Hematopoietic multipotent progenitor cell treated with erythropoietin and hydrocortisone succinate and interleukin-3 and kit ligand, for 6 days (in vitro differentiated cells): Measurements from ENCODE around the gene FRMD4A.

Experiments
- DNase-seq: peaks from one replicate; pipeline ENCODE4 v3.0.0-alpha.2; 2015

Gene FRMD4A

GRCh38 chr10:14182781-14183180, 147.9 kb downstream of the FRMD4A start:
- no peak for DNase-seq

DNA sequence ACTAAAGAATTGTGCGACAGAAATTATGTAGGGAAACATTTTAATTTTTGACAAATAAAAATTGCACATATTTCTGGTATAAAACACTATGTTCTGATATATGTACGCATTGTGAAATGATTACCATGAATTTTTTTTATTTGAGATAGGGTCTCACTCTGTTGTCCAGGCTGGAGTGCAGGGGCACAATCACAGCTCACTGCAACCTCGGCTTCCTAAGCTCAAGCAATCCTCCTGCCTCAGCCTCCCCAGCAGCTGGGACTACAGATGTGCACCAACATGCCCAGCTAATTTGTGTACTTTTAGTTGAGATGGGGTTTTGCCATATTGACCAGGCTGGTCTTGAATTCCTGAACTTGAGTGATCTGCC, 149.2 kb downstream of the FRMD4A start:
- no peak for DNase-seq

DNA sequence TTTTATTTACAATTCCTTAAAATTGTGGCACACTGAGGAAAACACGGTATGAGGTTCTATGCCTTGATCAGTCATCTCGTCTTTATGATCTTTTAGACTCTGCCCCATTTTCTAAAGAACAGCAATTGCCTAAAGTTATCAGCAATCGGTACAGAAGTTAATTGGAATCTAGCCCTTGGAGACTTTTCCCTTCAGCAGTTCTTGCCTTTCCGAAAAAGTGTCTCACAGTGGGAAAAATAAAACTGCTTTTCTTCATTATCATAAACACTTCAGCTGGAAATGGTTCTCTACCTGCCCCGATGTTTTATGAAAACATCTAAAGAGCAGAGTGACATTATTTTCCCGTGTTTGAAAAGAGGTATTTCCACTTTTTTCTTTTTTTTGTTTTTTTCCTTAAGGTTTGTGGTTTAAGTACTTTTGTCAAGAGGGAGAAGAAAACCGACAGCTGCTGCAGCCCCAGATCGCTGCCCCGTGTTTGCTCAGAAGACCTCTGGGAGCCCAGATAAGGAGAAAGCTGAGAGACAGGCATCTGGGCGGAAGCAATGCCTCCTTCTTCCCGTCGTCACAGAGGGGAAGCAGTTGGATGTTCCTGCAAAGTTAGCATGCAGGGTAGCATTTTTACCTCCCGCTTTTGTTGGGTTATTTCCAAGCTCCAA, 149.7 kb downstream of the FRMD4A start:
- DNase-seq: peak; percentile 73

DNA sequence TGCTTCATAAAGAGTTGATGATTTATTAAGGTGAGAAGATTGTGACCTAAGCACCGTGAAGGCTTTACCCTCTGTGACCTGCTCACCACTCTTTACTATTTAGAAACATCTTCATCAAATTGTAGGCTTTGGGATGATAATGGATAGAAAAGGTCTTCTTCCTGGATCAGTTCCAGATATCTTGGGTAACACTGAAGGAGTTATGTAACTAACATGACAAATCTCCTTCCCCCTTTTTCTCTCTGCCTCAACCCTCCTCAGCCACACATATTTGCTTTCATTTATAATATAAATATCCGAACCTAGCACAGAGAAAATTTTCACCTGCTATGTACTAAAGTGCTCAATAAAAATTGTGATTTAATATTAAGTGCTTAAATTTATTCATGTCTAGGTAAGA, 151.5 kb downstream of the FRMD4A start:
- no peak for DNase-seq

DNA sequence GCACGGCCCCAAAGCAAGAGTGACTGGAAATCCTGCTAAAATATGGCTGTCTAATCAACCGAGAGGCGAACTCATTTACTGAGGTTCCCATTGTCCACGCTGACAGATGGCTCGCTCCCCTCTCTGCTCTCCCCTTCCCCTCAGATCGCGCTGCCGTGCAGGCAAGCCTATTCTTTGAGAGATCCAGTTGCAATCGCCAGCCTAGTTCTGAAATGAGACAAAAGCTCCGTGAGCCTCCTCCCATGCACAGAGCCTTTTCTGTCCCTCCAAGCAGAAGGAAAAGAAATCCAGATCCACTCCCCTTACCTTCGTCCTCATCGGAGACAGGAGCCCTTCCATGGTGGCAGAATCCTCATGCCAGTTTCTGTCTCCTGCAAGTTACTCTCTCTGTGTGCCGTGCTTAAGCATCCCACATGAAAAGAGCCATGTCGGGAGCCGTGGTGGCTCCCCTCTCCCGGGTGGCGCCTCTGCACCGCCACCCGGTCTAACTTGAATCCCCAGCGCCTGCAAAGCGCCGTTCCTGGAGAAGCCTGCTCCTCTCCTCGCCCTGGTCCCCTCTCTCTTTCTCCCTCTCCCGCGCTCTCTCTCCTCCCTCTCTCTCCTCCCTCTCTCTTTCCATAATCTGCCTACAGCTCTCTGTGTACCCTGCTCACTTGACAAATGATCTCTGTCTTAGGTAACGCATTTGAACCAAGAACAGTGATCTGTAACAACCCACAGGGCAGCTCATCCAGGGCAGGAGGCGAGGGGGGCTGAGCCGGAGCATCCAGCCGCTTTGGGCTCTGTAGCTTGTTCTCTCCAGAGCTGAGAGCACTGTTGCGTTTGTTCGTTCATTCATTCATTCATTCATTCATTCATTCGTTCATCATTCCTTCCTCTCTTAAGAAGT, 156.8 kb downstream of the FRMD4A start:
- no peak for DNase-seq

GRCh38 chr10:14173391-14173705, 157.4 kb downstream of the FRMD4A start:
- no peak for DNase-seq

GRCh38 chr10:14172336-14172950, 158.3 kb downstream of the FRMD4A start:
- no peak for DNase-seq

DNA sequence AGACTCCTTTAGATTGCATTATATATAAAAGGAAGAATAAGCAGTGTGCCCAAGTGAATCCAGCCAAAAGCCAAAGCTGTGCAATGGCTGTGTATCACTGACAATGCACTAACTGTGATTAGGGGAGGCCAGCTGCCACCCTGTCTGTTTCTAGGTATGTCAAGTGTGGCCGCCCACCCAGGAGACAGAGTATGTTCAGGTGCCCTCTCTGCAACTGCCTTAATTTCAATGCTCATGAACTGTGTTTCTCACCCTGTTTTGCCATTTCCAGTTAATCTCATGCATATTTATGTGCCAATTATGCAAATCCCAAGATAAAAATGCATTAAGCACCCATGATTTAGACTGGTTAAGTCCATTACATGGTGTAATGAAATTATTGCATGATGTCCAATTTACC, 159.4 kb downstream of the FRMD4A start:
- DNase-seq: no peak

DNA sequence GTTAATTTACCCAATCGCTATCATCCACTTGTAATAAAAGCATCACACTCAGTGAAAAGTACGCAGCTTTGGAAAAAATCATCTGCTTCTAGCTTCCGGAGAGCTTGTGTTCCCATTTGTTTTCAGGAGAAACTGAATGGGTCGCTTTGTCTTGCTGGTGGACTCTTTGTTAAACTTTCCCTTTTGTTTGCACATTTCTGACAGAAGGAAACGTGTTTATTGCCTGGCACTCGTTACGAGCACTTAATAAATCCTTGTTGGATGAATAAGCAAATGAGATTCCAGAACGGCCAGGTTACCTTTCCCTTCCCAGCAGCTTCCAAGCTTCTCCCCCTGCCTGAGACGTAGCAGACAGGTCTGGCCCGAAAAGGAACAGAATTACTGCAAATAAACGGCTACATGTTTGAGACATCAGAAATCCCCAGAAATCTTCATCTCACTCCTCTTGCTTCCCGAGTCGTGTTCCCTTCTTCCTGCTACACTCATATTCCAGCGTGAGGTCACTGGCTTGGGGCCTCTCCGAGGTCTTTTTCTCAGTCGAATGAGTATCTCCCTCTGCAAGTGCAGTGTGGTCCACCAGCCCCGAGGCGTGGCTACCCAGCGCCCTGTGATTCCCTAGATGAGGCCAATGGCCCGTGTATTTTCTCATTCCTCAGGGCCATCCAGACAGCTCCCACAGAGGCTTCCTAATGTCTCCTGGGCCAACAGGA, 167.2 kb downstream of the FRMD4A start:
- DNase-seq: no peak

DNA sequence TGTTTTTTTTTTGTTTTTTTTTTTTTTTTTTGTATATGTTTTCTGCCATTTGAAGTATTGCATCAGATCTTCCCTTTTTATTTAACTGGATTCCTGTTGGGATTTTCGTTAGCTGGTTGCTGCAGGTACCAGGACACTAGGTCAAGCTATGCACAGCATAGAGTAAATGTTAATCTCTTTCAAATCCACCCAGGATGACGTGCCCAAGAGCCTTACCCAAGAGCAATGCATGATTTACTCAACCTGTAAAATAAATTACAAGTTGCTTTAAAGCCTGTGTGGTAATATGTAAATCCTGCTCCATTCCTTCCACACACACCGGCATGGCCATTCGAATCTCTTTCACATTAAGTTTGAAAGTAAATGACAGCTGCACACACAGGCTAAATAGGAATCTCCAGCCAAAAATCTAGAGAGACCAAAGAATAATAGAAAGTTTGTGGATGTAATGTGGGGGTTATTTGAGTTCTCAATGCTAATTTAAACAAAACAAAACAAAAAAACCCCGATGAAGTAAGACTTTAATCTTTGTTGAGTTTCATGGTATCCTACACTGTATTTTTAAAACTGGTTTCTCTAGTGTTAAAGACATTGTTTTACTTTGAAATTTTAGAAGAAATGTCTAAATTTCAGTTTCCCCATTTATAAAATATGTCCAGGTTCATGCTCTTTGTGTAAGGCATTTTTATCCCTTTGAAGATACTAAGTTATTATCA, 167.9 kb downstream of the FRMD4A start:
- no peak for DNase-seq

DNA sequence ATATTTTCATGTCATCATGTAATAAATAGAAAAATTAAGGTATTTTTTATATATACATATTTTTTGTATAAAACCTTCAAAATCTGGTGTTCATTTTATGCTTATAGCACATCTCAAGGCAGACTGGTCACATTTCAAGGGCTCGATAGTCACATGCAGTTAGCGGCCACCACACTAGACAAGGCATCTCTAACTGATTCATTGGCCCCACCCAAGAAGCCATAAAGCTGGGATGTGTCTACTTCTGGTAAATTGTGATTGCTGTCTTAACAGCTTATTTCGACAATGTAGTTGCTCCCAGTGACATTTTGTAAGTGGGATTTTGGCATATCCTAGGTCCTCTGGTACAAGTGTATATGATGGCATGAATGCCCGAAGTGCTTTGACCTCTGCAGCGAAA, 168.7 kb downstream of the FRMD4A start:
- DNase-seq: no peak

DNA sequence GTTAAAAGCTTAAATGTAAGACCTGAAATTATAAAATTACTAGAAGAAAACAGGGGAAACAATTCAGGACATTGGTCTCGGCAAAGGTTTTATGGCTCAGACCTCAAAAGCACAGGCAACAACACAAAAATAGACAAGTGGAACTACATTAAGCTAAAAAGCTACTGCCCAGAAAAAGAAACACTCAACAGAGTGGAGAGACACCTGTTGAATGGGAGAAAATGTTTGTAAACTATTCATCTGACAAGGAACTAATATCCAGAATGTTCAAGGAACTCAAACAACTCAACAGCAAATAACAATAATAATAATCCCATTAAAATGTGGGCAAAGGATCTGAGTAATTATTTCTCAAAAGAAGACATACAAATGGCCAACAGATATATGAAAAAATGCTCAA, 170.4 kb downstream of the FRMD4A start:
- DNase-seq: no peak

GRCh38 chr10:14158575-14158974, 172.1 kb downstream of the FRMD4A start:
- DNase-seq: no peak

DNA sequence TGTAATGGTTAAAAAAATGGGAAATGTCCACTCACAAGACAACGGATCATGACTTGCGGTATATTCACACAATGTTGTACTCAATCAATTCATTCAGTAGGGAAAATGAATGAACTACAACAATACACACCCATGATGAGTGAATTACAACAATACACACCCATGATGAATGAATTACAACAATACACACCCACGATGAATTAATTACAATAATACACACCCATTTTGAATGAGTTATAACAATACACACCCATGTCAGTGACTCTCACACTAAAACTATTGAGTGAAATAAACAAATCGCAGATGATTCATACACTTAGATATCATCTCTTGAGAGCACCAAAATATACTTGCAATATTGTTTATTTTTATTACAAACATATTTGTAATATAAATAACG, 174.6 kb downstream of the FRMD4A start:
- DNase-seq: no peak

DNA sequence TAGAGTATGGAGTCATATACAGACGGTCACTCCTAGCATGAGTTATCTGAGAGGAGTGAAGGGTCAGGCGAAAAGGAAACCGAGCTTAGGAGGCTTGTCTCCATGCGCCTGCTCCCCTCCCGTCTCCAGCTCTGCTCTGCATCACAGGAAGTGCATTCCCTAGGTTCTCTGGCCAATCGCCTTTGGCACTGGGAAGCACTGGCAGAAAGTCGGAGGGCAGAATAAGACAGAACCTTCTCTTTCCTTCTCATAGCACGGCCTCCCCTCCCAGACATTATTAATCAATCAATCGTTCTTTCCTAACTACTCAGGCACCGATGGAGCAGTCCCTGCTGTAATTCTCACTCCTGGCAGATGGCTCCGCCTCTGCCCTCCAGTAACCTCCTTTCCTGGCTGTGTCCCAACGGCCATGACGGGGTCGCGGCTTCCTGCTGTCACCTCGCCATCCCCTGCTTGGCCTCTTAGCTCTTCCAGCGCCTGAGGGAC, 177.1 kb downstream of the FRMD4A start:
- DNase-seq: no peak

DNA sequence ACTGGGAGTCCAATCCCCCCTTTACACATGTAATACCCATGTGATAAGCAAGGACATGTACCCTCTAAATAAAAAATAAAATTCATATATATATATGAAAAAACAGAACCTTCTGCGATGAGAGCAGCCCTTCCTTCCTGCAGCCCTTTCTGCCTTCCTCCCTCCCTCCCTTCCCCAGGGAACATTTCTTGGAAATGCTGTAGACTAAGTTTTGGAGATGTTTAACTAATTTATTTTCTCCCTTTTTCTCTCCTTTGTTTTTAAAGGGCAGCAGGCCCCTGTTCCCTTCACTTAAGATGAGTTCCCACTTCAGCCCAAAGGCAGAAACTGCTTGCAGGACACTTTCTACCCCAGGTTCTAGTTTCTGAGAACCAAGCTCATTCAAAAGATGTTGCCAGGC, 179.2 kb downstream of the FRMD4A start:
- no peak for DNase-seq

DNA sequence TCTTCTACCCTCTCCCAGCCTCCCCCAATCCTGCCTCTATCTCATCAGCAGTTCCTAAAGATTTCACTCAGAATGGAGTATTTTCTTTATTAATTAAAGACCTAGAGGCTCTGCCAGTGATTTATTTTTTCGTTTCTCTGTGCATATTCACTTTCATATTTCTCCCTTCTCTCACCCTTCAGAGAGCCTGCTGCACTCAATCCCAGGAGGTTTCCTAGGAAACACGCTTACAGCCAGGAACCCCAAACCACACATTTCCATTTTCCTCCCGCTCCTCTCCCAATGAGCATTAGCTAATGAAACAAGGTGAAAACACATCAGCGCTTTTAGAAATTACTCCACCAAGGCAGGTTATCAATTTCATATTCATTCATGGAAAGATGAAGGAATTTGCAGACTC, 180.2 kb downstream of the FRMD4A start:
- no peak for DNase-seq

GRCh38 chr10:14146501-14146900, 184.2 kb downstream of the FRMD4A start:
- no peak for DNase-seq

DNA sequence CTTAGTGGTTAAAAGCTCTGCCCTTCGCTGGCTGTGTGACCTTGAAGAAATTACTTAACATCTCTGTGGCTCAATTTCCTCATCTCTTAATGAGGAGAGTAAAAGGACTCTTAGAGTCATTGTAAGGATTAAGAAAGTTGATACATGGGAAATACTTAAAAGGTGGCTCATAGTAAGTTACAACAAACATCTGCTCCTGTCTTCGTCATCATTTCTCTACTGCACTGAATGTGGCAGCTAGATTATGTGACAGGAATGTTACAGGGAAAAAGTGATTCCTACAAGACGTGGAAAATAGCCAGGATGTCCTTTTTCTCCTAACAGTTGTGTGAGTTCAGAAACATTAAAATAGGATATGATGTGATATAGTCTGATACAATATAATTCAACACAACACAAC, 184.7 kb downstream of the FRMD4A start:
- DNase-seq: no peak

GRCh38 chr10:14144451-14144850, 186.3 kb downstream of the FRMD4A start:
- no peak for DNase-seq

DNA sequence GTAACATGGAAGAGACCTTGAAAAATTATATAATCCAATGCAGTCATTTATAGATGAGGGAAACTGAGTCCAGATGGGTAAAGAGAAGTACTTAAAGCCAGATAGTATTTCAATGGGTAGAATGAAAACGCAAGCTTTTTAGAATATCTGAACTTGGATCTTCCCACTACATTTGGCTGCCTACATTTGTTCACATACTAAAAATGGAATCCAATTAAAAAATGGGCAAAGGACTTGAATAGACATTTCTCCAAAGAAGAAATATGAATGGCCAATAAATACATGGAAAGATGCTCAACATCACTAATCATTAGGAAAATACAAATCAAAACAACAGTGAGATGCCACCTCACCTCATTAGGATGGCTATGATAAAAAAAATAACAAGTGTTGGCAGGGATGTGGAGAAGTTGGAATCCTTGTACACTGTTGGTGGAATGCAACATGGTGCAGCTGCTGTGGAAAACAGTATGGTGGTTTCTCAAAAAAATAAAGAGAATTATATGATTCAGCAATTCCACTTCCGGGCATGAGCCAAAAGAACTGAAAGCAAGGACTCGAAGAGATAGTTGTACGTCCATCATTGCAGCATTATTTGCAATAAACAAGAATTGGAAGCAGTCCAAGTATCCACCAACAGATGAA, 188.0 kb downstream of the FRMD4A start:
- DNase-seq: no peak

DNA sequence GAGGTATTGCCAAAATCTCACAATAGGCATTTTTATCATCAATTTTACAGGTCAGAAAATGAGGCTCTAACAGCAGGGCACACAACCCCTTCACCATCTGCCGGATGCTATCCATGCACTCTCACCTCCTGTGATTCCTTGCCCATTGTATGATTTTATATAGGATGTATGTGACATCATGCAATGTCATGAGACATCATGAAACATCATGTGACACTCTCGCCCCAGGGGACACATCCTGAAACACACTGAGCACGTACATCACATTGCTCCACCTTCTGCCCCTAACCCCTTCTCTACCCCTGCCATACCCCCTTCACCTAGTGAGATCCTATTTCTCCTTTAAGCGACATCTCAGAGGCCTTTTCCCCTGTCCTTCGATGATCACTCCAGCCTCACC, 189.4 kb downstream of the FRMD4A start:
- DNase-seq: no peak
